Left lobe of liver (tissue), 2 donors: ENCODE data around the gene FAM13A. TPM values are rescaled to one million over a fixed set of nuclear protein-coding genes. Genes with fewer than 3 reads are reported as not detected.

ENCODE experiments used
- ATAC-seq: fragments of 200-7000 bp; cut with Tn5 transposase; one replicate; pipeline ENCODE4 v1.9.1; 2020; ENCODE audit warnings: mild to moderate bottlenecking, moderate library complexity
- DNase-seq: peaks from one replicate; pipeline ENCODE4 v3.0.0-alpha.2; 2020; ENCODE audit warnings: low spot score
- total RNA-seq: library from RNA; stranded (reverse); gene quantifications from one replicate; pipeline ENCODE4 v1.2.1, GENCODE V29; 2021
- donor health status: DM: no; HTN: no; CAD: no; lungs with moderate emphysema.
- donor health status: DM: no; HTN: yes; CAD: no.

Gene FAM13A
- total RNA-seq, 1 donor from 2014 or later: 70.2 TPM

GRCh38 chr4:88818631-88819470 lies 238.1 kb downstream of the FAM13A start:
- peak; percentile 68 for DNase-seq
- peak; percentile 67 for ATAC-seq

- DNase-seq (no peak), ATAC-seq (no peak)
Observed at GRCh38 chr4:88817740-88818139, 239.2 kb downstream of the FAM13A start.

DNA sequence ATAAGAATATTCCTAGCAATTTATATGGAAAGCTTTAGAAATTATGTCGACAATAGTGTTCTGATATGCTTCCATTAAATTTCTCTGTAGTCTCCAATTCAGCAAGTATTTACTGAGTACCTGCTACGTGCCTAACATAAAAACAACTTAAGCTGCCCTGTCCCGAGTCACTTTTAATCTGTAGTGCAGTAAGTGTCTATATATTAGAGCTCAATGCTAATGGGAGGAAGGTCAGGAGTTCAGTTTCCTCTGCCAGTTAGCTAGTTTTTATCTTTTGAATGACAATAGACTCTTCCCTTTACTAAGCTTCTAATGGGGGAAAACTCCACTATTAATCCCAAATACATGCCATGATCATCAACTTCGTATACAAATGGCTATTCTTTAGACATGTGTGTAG lies 240.6 kb downstream of the FAM13A start:
- no peak for ATAC-seq
- DNase-seq: no peak

GRCh38 chr4:88814043-88814617 lies 242.9 kb downstream of the FAM13A start:
- ATAC-seq (peak; percentile 74), DNase-seq (peak; percentile 55)

GRCh38 chr4:88813013-88813412 lies 244.0 kb downstream of the FAM13A start:
- peak; percentile 20 for ATAC-seq

GRCh38 chr4:88812420-88812819 lies 244.6 kb downstream of the FAM13A start:
- ATAC-seq (no peak), DNase-seq (no peak)

More at GRCh38 chr4:88813013-88813412, 244.0 kb downstream of the FAM13A start:
- DNase-seq: no peak

GRCh38 chr4:88811904-88812303 lies 245.1 kb downstream of the FAM13A start:
- DNase-seq (no peak), ATAC-seq (no peak)

- ATAC-seq: no peak
Observed at GRCh38 chr4:88810325-88810724, 246.7 kb downstream of the FAM13A start.

DNA sequence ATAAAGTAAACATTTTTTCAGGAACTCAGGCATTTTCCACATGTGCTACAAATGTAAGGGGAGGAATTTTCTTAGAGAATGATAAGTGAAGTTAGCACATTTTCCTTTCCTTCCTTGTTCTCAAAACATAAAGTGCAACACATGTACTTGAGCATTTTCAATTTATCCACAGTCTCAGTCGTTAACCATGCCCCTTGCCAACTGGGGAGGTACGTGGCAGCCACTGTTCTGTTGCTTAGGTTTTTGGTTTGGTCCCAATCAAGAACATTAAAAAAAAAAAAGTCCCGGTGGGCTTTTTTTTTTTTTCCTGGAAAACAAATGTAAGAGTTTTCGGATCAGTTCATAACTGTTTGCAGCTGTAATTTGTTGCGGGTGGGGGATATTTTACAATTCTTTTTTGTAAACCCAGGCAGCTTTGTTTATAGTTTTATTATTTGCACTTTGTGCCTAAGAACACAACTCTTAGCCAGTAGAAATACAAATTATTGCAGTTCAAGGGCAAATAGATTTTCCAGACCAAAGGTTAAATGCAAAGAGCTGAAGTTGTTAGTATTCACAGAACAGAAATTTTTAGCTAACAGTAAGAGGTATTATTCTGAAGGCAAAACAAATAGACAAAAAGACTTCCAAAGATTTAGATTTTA lies 247.3 kb downstream of the FAM13A start:
- DNase-seq (no peak), ATAC-seq (peak; percentile 65)

More at GRCh38 chr4:88810325-88810724, 246.7 kb downstream of the FAM13A start:
- DNase-seq: no peak

- ATAC-seq (no peak), DNase-seq (no peak)
Observed at GRCh38 chr4:88809101-88809500, 247.9 kb downstream of the FAM13A start.

DNA sequence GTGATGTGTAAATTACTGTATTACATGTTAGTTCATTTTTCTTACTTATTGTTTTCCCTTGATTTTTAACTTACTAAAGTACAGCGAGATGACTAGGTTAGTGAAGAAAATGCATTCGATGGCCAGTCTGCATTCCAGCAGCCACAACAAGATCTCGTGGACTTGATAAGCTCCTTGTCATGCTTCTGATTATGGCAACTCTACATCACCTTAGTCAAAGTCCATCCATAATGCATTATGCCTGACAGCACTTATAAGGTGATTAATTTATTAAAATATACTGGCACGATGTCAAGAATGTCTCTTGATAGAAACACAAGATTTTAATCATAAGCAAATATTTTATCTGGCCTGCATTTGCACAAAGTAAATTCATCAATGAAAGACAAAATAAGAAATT lies 249.5 kb downstream of the FAM13A start:
- no peak for DNase-seq
- peak; percentile 11 for ATAC-seq

- DNase-seq: no peak
- no peak for ATAC-seq
Observed at GRCh38 chr4:88804234-88804633, 252.8 kb downstream of the FAM13A start.

DNA sequence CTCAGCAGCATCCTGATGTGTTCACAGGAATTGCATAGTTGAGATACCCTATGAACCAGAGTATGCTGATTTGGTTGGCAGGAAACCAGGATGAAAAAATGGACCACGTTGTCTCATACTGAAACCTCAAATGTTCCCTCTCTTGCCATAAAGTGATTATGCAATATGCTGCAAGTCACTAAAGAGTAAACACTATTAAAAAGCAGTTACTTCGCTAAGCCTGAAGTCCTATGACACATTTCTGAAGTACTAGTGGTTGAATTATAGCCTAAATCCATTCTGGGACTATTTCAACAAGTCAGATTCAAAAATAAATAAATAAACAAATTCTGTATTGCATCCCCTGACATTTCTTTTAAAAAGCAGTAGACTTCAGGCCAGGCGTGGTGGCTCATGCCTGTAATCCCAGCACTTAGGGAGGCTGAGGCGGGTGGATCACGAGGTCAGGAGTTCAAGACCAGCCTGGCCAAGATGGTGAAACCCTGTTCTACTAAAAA lies 253.3 kb downstream of the FAM13A start:
- ATAC-seq (peak; percentile 78), DNase-seq (no peak)

- DNase-seq (no peak), ATAC-seq (no peak)
Observed at GRCh38 chr4:88802585-88803286, 254.2 kb downstream of the FAM13A start.

GRCh38 chr4:88802138-88802537 lies 254.8 kb downstream of the FAM13A start:
- DNase-seq (no peak), ATAC-seq (peak; percentile 13)

GRCh38 chr4:88799900-88800299 lies 257.1 kb downstream of the FAM13A start:
- ATAC-seq: no peak
- no peak for DNase-seq

DNA sequence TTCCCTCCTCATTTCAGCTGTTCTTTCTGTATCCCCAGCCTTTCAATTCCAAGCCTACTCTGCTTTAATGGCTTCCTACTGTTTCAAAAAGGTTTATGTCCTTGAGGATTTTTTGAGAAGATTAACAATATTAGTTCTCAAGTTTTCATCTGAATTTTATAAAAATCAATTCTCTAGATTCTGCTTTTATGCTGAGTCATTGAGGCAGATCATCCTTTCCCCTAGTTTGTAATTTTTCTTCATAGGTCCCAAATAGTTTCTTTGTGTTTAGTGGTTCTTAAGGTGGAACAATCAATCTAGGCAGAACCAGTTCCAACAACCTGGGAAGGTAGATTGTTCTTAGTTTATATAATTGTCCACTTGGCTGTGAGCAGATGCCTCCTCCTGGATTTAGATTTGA lies 259.3 kb downstream of the FAM13A start:
- no peak for DNase-seq
- ATAC-seq: no peak

DNA sequence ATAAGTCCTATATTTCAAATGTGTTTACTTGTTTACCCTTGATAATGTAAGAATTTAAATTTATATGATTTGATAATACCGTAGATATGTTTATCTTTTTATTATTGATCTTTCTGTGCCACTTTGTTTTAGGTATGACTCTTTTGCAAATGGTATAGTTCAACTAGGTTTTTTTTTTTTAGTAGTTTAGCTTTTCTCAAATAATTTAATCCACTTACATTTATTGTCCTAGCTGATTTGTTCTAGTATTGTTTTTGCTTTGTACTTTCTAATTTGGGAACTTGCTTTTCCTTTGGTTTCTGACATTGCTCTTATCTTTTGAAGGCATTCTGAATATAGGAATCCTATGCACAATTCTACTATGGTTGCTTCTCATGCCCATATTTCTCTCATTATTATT lies 260.4 kb downstream of the FAM13A start:
- DNase-seq: no peak
- no peak for ATAC-seq

DNA sequence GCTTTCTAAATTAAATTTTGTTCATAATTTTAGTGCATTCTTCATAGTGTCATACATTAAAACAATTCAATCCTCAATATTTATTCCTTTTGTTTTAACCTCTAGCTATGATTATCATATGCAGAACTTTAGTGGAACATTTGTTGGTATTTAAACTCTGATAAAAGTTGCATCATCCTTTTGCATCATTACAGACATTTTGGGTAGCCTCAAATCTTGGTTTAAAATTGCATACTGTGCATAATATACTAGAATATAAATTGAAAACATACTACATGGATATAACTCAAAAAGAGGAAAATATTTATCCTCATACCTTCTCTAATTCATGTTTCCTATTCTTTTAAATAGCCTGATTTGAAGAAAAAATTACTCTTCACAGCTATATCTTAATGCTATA lies 262.0 kb downstream of the FAM13A start:
- ATAC-seq (no peak), DNase-seq (no peak)

- no peak for ATAC-seq
Observed at GRCh38 chr4:88794087-88794690, 262.8 kb downstream of the FAM13A start.

DNA sequence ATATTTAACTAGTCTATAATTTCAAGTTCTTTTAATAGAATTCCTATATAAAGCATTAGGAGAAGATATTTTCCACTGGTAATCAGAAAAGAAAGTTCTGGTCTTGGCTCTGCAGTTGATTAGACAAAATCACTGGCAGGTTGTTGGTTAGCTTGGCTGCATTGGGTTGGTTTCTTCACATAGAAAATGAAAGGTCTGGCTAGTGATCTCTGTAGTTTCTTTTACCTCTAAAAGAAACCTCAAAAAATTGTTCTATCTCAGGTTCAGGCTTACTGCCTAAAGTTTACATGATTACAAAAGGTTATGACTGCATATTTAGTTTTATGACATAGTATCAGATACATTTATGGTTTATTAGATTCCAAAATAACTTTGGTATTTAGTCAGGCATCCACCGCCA lies 263.5 kb downstream of the FAM13A start:
- ATAC-seq (no peak), DNase-seq (no peak)

More at GRCh38 chr4:88794087-88794690, 262.8 kb downstream of the FAM13A start:
- DNase-seq: no peak
